Memory B cell (primary cell): ENCODE results near the gene DOK6.
"Not testable (repeated sequence)": the region's sequence is repeated elsewhere in the genome, so short reads cannot be mapped to it uniquely, and the experiment has no call there.

Experiments
- ATAC-seq: fragments of 150-1000 bp; cut with Tn5 transposase; 2 replicates; pipeline ENCODE4 v1.10.0; 2021; ENCODE audit warnings: low read depth, mild to moderate bottlenecking, moderate library complexity
- DNase-seq, 2 donors: peaks; one replicate each; pipeline ENCODE4 v3.0.0; 2022; ENCODE audit warnings: low spot score in 2 of 2
- H3K27ac Mint-ChIP-seq: one replicate; pipeline ENCODE4 v1.8.0; 2022; ENCODE audit warnings: mild to moderate bottlenecking, moderate library complexity, mixed read lengths
- H3K27me3 Mint-ChIP-seq: one replicate; pipeline ENCODE4 v1.8.0; 2022; ENCODE audit warnings: mixed read lengths
- H3K36me3 Mint-ChIP-seq: one replicate; pipeline ENCODE4 v1.8.0; 2022; ENCODE audit warnings: mild to moderate bottlenecking, mixed read lengths
- H3K4me1 Mint-ChIP-seq: one replicate; pipeline ENCODE4 v1.8.0; 2022; ENCODE audit warnings: mixed read lengths
- H3K4me3 Mint-ChIP-seq: one replicate; pipeline ENCODE4 v1.8.0; 2022; ENCODE audit warnings: mild to moderate bottlenecking, moderate library complexity, mixed read lengths
- H3K9me3 Mint-ChIP-seq: one replicate; pipeline ENCODE4 v1.8.0; 2022; ENCODE audit warnings: mixed read lengths

The DOK6 gene

DNA sequence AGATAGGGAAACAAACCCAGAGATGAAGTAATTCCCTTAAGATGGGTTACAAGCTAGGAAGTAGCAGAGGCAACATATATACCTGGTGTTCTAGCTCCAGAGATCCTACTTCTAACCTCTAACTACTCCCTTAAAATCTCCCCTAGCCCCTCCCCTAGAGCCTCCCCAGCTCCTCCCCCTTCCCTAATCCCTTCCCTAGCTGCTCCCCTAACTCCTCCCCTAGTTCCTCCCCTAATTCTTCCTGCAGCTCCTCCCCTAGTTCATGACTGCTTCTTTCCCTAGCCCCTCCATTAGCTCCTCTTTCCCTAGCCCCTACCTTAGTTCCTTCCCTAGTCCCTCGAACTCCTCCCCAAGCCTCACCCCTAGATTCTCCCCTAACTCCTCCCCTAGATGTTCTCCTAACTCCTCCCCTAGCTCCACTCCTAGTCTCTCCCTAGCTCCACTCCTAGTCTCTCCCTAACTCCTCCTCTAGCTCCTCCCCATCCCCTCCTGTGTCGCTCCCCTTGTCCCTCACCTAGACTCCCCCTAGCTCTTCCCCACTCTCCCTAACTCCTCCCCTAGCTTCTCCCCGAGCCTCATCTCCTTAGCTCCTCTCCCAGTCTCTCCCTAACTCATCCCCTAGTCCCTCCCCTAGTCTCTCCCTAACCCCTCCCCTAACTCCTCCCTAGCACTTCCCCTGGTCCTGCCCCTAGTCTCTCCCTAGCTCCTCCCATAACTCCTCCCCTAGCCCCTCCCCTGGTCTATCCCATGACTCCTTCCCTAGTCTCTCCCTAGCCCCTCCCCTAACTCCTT is 438.1 kb downstream of the DOK6 start:
- DNase-seq (no peak), ATAC-seq (no peak)
- Mint-ChIP-seq H3K36me3 (no peaks in the 10 kb centered on the region), H3K27me3 (peaks cover 4% of the 10 kb centered on the region), H3K4me1 (peaks cover 4% of the 10 kb centered on the region), H3K27ac (no peak overlapping the region), H3K9me3 (peaks cover 1% of the 10 kb centered on the region), H3K4me3 (no peak overlapping the region)

DNA sequence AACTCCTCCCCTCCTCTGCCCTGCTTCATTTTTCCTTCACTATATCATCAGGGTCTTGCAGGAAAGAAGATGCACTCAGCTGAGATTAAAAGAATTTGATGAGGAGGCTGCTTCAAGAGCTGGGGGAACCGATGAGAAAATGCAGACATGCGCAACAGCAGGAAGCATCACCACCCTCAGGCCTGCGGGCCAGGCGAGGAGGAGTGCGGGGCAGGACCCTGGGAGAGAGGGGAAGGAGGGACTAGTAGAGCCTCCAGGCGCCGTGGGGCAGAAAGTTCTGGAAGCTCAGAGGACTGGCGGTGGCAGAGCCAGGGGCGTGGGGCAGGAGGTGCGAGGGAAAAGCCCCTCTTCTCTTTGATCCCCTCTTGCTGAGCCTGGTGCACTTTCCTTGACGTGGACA is 438.8 kb downstream of the DOK6 start:
- Mint-ChIP-seq H3K4me3 (no peak overlapping the region), H3K9me3 (peaks cover 1% of the 10 kb centered on the region), H3K27me3 (peaks cover 4% of the 10 kb centered on the region), H3K27ac (no peak overlapping the region), H3K4me1 (peaks cover 4% of the 10 kb centered on the region), H3K36me3 (no peaks in the 10 kb centered on the region)
- ATAC-seq, result no peak
- DNase-seq, result no peak

DNA sequence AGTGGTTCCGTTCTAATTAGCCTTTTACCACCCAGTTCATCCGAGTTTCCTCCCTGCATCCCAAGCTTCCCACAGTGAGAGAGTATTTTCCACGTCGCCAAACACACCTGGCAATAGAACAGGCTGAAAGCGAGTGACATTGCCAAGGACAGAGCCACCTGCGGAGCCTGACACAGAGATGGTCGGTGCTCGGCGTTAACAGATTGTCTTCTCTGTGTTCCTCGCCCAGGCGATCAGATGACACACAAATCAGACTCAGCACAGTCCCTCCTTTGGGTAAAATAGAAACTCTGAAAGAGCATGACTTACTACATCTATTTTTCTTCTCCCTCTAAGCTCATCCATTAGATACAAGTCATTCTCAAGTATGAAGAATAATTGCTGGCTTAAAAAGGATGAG is 439.3 kb downstream of the DOK6 start:
- H3K4me1 Mint-ChIP-seq, result peaks cover 4% of the 10 kb centered on the region
- H3K27me3 Mint-ChIP-seq, result peaks cover 4% of the 10 kb centered on the region
- H3K9me3 Mint-ChIP-seq, result peaks cover 1% of the 10 kb centered on the region
- H3K4me3 Mint-ChIP-seq, result no peak overlapping the region
- no peak overlapping the region for H3K27ac Mint-ChIP-seq
- DNase-seq, result no peak
- no peaks in the 10 kb centered on the region for H3K36me3 Mint-ChIP-seq
- ATAC-seq, result no peak

DNA sequence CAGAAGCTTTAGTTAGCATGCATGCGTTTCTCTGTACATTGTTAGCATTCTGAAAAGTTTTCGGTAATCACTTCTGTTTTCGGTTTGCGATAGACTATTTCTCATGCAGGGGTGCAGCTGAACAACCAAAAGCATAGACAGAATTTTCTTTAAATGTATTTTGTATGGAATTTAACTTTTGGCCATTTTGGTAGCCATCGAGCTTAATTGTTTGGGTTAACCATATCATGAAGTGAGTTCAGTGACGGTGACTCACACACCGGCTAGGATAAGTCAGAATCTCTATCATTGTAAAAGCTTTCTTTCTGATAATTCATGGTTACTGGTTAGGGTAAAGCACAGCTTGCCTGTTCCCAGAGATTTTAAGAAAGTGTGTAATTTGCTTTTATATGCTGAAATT is 439.8 kb downstream of the DOK6 start:
- no peak for DNase-seq

GRCh38 chr18:69841117-69841516 is 440.4 kb downstream of the DOK6 start:
- Mint-ChIP-seq H3K27ac (no peak overlapping the region), H3K9me3 (peaks cover 1% of the 10 kb centered on the region), H3K27me3 (peaks cover 4% of the 10 kb centered on the region), H3K4me3 (no peak overlapping the region), H3K4me1 (peaks cover 4% of the 10 kb centered on the region), H3K36me3 (no peaks in the 10 kb centered on the region)
- no peak for ATAC-seq
- DNase-seq, result no peak

More for the DNA sequence above, 439.8 kb downstream of the DOK6 start:
- no peaks in the 10 kb centered on the region for H3K36me3 Mint-ChIP-seq
- peaks cover 4% of the 10 kb centered on the region for H3K27me3 Mint-ChIP-seq
- H3K9me3 Mint-ChIP-seq, result peaks cover 1% of the 10 kb centered on the region
- H3K4me3 Mint-ChIP-seq, result no peak overlapping the region
- H3K27ac Mint-ChIP-seq, result no peak overlapping the region
- peaks cover 4% of the 10 kb centered on the region for H3K4me1 Mint-ChIP-seq
- no peak for ATAC-seq

DNA sequence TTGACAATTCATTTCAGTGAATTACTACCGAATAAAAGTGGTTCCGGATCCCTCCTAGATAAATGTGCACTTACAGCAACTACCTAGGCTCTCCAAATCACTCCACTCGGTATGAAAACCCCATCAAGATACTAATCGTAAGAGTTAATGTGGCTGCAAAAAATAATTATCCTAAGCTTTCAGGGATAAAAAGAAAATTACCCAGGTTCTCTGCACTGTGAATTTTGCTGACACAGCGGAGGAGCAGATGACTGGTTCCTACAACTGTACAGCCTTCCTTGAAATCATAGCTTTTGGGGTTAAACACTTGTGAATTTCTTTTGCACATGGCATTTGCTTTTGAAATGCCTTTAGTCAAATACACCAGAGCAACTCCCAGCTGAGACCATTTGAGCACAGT is 442.3 kb downstream of the DOK6 start:
- no peak for ATAC-seq
- no peak for DNase-seq
- Mint-ChIP-seq H3K27me3 (peaks cover 4% of the 10 kb centered on the region), H3K27ac (no peak overlapping the region), H3K4me3 (no peak overlapping the region), H3K9me3 (peaks cover 1% of the 10 kb centered on the region), H3K4me1 (peaks cover 4% of the 10 kb centered on the region), H3K36me3 (no peaks in the 10 kb centered on the region)

DNA sequence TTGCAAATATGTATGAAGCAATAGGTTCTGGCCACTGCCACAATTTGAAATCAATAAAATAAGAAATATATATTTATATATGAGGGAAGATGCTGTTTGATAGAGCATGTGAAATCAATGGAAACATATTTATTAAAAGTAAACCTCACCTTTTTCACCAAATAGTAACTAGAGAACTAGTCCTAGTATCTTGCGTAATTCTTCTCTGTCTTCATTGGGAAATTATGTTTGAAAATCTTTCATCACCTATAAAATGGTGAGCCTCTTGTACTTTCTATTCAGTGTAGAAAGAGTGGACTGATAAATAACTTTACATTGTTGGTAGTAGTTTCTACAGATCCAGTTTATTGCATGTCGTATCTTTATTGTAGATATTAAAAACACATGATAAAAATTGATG is 444.0 kb downstream of the DOK6 start:
- DNase-seq (no peak), ATAC-seq (no peak)
- Mint-ChIP-seq H3K27ac (no peak overlapping the region), H3K36me3 (no peaks in the 10 kb centered on the region), H3K4me3 (no peak overlapping the region), H3K4me1 (no peaks in the 10 kb centered on the region), H3K27me3 (no peaks in the 10 kb centered on the region), H3K9me3 (no peaks in the 10 kb centered on the region)

DNA sequence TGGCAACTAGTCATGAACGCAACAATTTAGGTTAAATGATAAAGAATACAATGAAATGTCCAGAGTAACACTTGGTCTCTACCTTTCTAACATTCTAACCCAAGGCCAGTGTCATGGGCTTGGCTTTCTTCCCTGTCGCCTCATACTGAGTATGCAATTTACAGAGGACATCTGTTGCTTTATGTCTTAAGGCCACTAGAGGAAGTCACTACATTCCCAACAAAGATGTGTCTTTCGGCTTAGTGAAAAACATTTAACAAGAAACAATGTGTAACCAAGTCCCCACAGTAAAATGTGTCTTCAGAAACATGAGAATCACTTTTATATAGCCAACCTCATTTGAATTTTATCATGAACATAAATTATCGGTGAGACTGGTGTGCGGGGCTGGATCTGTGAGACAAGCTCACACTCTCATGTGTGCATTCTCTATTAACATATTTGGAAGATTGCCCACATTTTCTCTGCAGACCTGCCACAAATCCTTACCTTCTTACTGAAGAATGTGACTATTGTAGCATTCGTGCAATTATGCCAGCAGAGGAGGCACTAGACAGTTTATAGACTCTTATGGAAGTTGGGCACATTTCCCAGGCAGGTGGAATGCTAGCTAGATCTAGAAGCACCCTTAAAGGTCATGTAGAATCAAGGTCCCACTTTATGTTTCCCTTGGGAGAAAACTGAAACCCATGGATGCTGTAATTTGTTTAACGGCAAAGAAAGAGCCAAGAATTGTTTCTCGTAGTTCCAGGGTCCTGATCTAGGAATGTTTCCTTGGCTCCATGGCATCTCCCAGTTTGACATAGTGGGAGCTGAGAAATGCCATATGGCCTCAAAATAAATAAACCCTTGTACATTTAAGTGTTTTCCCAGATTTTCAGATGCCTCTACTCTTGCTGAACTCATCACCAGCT is 445.2 kb downstream of the DOK6 start:
- H3K27ac Mint-ChIP-seq, result no peak overlapping the region
- ATAC-seq, result no peak

GRCh38 chr18:69853051-69853450 is 452.4 kb downstream of the DOK6 start:
- Mint-ChIP-seq H3K4me1 (no peaks in the 10 kb centered on the region), H3K27ac (no peak overlapping the region), H3K27me3 (no peaks in the 10 kb centered on the region), H3K36me3 (no peaks in the 10 kb centered on the region), H3K4me3 (no peak overlapping the region), H3K9me3 (no peaks in the 10 kb centered on the region)
- DNase-seq (no peak), ATAC-seq (no peak)

More for the DNA sequence above, 445.2 kb downstream of the DOK6 start:
- H3K4me3 Mint-ChIP-seq, result no peak overlapping the region
- no peaks in the 10 kb centered on the region for H3K36me3 Mint-ChIP-seq
- no peaks in the 10 kb centered on the region for H3K9me3 Mint-ChIP-seq
- H3K27me3 Mint-ChIP-seq, result no peaks in the 10 kb centered on the region
- H3K4me1 Mint-ChIP-seq, result no peaks in the 10 kb centered on the region
- no peak for DNase-seq

DNA sequence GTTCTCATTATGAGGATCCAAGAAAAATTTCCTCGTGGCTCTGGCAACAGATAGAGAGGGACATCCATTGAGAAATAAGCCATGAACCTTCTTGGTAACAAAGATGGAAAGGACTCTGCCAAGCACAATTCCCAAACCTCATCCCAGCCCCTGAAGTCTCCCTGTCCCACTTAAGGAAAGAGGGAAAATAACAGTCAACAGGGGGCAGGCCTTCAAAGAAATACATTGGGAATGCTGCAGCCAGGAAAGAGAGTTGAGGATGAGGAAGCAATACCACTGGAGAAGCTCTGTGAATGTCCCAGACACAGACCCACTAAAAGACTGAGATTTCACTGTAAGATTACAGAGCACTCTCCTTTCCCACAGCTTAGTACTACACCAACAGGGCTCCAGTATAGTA is 453.8 kb downstream of the DOK6 start:
- Mint-ChIP-seq H3K27me3 (no peaks in the 10 kb centered on the region), H3K36me3 (no peaks in the 10 kb centered on the region), H3K9me3 (no peaks in the 10 kb centered on the region), H3K27ac (no peak overlapping the region), H3K4me1 (no peaks in the 10 kb centered on the region), H3K4me3 (no peak overlapping the region)
- ATAC-seq, result no peak
- no peak for DNase-seq

DNA sequence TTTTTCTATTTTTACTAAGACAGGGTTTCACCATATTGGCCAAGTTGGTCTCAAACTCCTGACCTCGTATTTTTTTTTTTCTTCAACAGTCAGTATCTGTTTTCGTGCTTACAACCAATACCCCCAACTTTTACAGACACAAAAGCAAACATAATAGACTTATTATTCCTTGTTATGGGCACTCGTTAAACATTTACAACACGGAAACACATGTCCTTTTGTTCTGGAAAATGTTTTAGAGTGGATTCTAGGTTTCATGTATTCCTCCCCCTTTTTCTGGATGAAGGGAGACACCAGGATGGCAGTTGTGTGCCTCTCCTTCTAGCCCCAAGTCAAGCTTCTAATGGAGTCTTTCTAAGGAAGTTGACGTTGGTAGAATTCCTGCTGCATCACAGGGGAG is 458.2 kb downstream of the DOK6 start:
- no peak for ATAC-seq
- H3K36me3 Mint-ChIP-seq, result no peaks in the 10 kb centered on the region
- H3K4me1 Mint-ChIP-seq, result no peaks in the 10 kb centered on the region
- no peak for DNase-seq
- H3K9me3 Mint-ChIP-seq, result no peaks in the 10 kb centered on the region
- H3K4me3 Mint-ChIP-seq, result no peak overlapping the region
- no peaks in the 10 kb centered on the region for H3K27me3 Mint-ChIP-seq
- no peak overlapping the region for H3K27ac Mint-ChIP-seq

- ATAC-seq, H3K27ac Mint-ChIP-seq, H3K4me1 Mint-ChIP-seq, DNase-seq, H3K27me3 Mint-ChIP-seq, H3K36me3 Mint-ChIP-seq, H3K4me3 Mint-ChIP-seq, H3K9me3 Mint-ChIP-seq: not testable (repeated sequence)
Measured at GRCh38 chr18:69864802-69865201, 464.1 kb downstream of the DOK6 start.

GRCh38 chr18:69865776-69866175 is 465.1 kb downstream of the DOK6 start:
- no peaks in the 10 kb centered on the region for H3K36me3 Mint-ChIP-seq
- ATAC-seq (no peak), DNase-seq (no peak)
- no peak overlapping the region for H3K4me3 Mint-ChIP-seq
- H3K27me3 Mint-ChIP-seq, result no peaks in the 10 kb centered on the region
- no peak overlapping the region for H3K27ac Mint-ChIP-seq
- H3K4me1 Mint-ChIP-seq, result no peaks in the 10 kb centered on the region
- no peaks in the 10 kb centered on the region for H3K9me3 Mint-ChIP-seq

GRCh38 chr18:69866212-69866611 is 465.5 kb downstream of the DOK6 start:
- Mint-ChIP-seq H3K4me3 (no peak overlapping the region), H3K4me1 (no peaks in the 10 kb centered on the region), H3K27me3 (no peaks in the 10 kb centered on the region), H3K36me3 (no peaks in the 10 kb centered on the region), H3K27ac (no peak overlapping the region), H3K9me3 (no peaks in the 10 kb centered on the region)
- ATAC-seq (no peak), DNase-seq (no peak)
